ACHN (cell line): ENCODE measurements around the gene SLC5A11.
A peak's percentile ranks its signal among the peaks of the same experiment; 100 is the strongest.
"Not testable (repeated sequence)": the region's sequence is repeated elsewhere in the genome, so short reads cannot be mapped to it uniquely, and the experiment has no call there.

ENCODE experiments used
- DNase-seq: peaks from one replicate; pipeline ENCODE4 v3.0.0-alpha.2; 2015
- in situ Hi-C: cut with HindIII; loops from 2 replicates; pipeline ENCODE4 v1.10.0; 2017; ENCODE audit warnings: low sequenced_read_pairs, low pct_ligation_motif_present, low pct_unique_long_range_greater_than_20kb

SLC5A11 gene

DNA sequence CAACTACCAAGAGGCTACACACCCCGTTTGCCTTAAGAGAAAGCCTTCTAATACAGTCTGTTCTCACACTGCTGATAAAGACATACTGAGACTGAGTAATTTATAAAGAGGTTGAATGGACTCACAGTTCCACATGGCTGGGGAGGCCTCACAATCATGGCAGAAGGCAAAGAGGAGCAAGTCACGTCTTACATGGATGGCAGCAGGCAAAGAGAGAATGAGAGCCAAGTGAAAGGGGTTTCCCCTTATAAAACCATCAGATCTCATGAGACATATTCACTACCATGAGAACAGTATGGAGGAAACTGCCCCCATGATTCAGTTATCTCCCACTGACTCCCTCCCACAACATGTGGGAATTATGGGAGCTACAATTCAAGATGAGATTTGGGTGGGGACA lies 51.8 kb downstream of the SLC5A11 start:
- DNase-seq, in situ Hi-C loops: not testable (repeated sequence)

DNA sequence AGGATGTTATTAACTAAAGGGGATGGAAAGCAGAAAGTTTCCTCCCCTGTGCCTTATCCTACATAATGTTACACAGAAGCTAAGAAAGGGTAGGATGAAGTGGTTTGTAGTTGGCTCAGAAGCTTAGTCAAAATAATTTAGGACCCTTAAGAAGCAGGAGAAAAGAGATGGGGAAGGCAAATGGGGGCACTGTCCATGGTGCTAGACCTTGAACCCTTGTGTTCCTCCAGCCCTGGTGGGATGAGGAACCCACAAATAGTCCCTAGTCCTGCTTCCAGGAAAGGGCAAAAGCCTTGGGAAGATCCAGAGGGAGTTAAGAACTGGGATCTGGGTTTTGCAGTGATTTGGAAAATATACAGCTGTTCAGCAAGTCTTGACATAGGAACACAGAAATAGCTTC lies 54.5 kb downstream of the SLC5A11 start:
- in situ Hi-C loops = no loop called here
- DNase-seq = no peak

DNA sequence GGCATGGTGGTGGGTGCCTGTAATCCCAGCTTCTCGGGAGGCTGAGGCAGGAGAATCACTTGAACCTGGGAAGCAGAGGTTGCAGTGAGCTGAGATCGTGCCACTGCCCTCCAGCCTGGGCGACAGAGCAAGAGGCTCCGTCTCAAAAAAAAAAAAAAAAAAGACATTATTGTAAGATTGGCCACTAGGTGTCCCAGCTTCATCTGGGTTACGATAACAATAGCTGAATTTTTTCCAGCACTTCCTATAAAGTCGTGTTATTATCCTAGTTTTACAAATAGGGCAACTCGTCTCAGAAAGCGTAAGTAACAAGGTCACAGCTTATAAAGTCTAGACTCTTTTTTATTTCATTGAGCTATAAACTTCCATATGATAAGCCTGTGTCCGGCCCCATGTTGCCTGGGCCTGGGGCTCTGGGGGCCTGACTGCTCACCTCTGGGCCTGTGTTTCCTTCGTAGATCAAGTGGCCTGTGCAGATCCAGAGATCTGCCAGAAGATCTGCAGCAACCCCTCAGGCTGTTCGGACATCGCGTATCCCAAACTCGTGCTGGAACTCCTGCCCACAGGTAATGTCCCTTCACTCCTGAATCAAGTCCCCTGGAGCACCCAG lies 60.5 kb downstream of the SLC5A11 start:
- DNase-seq = peak; percentile 46
- in situ Hi-C loops = no loop called here

DNA sequence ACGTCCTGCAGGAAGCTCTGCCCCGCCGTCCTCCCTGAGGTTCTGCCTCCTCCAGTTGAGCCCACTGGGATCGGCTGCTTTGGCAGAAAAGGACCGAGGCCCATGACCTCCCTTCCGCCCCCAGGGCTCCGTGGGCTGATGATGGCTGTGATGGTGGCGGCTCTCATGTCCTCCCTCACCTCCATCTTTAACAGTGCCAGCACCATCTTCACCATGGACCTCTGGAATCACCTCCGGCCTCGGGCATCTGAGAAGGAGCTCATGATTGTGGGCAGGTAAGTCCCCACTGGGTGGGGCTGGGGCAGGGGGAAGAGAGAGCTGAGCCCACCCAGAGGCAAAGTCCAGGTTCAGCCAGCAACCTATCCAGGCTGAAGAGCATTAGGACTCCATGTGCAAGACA lies 61.1 kb downstream of the SLC5A11 start:
- in situ Hi-C loops = no loop called here

DNA sequence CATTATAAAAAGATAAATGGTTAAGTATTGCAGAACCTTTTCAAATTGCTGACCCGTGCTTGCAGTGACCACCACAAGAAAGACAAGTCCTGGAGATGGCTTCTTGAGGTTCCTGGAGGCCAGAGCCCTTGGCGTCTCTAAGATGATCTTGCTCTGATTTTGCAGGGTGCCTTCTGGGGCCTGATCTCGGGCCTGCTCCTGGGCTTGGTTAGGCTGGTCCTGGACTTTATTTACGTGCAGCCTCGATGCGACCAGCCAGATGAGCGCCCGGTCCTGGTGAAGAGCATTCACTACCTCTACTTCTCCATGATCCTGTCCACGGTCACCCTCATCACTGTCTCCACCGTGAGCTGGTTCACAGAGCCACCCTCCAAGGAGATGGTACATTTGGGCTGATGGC lies 63.0 kb downstream of the SLC5A11 start:
- no peak for DNase-seq
- in situ Hi-C loops = no loop called here

More for the DNA sequence above, 61.1 kb downstream of the SLC5A11 start:
- DNase-seq = no peak

DNA sequence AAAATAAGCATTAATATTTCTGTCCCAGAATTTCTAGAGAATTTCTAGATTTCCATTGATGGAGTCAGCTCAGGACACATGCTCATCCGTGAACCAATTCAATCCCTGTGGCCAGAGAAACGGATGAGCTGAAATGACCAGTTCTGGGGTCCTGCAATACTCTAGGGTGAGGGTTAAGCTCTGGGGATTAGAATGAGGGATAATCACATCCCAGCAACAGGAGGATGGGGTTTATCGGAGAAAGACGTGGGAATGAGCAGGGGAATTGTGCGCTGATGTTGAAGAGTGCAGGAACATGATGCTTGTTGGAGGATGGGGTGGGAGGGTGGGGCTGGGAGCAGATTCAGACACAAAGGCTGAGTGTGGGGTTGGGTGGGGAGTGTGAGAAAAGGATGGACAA lies 64.1 kb downstream of the SLC5A11 start:
- DNase-seq = no peak
- in situ Hi-C loops = no loop called here

DNA sequence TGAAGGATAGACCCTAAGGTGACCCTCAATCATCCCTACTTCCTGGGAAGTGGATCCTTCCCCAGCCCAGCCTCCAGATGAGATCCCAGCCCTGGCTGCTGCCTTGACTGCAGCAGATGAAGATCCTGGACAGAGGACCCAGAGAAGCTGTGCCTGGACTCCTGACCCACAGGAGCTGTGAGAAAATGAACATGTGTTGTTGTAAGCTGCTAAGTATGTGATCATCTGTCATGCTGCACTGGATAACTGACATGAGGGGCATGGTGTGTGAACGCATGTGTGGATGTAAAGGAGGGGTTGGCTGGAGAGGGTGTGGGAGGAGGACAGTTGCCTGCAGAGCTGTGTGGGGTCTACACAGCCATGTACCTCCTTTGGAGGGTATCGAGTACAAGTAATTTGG lies 69.3 kb downstream of the SLC5A11 start:
- DNase-seq = no peak
- in situ Hi-C loops = no loop called here

DNA sequence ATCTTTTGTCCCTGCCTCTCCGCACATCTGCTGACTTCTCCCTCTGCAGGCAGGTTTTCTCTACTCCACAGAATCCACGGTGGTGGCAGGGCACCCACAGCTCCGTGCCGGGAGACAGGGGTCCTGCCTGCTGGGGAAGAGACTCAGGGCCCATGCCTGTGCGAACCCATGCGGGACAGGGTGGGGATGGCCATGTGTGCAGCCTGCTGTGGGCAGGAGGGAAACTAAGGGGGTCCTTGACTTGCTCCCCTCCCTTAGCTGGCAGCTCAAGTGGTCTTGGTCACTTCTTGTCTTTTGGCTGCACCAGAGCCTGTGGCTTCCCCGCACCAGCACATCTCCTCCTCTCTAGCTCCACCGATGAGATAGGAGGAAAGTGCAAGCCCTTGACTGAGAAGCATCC lies 69.8 kb downstream of the SLC5A11 start:
- DNase-seq = no peak
- in situ Hi-C loops = no loop called here

DNA sequence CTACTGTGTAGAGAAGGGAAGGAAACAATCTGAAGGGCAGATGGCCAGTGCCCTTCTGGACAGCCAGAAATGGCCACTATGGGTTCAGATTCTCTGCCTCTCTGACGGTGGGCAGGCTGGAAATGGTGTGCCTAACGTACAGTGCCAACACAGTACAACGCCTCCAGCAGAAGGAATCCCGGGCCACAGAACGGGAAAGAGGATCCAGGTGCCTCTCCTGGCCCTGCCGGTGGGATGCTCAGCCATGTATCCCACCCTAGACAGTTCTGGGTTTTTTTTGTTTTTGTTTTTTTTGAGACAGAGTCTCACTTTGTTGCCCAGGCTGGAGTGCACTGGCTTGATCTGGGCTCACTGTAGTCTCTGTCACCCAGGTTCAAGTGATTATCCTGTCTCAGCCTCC lies 71.5 kb downstream of the SLC5A11 start:
- no peak for DNase-seq
- in situ Hi-C loops = no loop called here

DNA sequence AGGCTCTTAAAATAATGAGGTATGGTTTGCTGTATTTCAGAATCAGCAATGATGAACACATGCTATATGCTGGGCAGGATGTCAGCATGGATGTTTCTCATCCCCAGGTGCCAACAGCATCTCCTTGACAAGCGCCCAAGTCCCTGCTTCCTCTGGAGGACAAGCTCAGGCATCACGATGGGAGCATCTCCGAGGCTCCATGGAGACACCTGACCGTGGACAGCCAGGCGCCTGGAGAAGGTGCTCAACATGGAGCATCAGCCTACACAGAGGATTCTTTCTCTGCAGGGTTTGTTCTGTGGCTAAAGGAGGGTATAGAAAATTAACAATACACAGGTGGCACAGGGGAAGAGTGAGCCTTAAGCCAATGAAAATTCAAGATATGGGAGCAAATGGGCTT lies 72.1 kb downstream of the SLC5A11 start:
- DNase-seq = no peak
- in situ Hi-C loops = no loop called here

DNA sequence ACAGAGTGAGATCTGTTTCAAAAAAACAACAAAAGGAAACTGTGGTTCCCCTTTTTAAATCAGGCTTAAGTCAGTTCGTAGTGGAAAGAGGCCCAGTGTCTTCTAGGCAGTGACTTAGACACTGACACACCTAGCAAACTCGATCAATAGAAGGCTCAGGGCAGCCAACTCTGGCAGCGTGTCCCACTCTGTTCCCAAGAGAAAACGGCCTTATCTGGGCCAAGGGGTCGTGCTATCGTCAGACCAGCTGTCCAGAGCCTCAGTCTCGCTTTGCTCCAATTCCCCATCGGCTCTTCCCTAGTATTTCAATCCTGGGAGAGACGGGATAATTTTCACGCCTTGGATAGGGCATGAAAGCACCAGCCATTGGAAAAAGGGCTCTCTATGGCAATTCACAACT lies 72.9 kb downstream of the SLC5A11 start:
- no peak for DNase-seq
- in situ Hi-C loops = no loop called here

DNA sequence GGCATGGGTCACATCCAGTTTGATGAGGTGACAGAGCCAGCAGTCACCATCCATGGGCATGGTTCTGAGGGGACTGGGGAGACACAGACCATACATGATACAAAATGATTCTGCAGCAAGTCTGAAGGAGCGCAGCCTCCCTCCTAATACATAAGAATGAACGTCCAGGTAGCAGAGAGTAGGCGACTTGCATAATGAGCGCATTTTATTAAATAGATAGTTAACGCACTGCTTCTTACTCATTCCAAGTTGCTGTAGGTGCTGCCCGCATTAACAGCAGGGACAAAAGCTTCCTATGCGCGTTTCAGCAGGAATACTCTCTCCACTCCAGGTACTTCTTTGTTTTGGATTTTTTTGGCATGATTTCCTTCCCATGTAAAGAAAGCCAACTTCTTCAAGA lies 73.8 kb downstream of the SLC5A11 start:
- in situ Hi-C loops = no loop called here

DNA sequence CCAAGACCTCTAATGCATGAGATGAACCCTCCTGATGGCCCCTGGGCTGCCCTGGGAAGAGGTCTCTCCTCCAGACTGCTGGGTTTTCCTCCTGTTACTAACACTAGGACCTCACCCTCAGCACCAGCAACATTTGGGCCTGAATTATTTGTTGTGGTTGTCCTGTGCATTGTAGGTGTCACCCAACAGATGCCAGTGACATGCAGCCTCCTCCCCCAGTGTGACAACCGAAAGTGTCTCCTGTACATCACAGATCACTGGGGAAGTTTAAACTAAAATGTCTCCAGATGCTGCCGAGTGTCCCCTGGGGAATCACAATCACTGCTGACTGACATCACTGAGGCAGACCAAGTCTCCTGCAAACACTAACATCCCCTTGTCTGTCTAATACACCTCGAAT lies 74.8 kb downstream of the SLC5A11 start:
- in situ Hi-C loops = no loop called here

More for the DNA sequence above, 73.8 kb downstream of the SLC5A11 start:
- DNase-seq = no peak

DNA sequence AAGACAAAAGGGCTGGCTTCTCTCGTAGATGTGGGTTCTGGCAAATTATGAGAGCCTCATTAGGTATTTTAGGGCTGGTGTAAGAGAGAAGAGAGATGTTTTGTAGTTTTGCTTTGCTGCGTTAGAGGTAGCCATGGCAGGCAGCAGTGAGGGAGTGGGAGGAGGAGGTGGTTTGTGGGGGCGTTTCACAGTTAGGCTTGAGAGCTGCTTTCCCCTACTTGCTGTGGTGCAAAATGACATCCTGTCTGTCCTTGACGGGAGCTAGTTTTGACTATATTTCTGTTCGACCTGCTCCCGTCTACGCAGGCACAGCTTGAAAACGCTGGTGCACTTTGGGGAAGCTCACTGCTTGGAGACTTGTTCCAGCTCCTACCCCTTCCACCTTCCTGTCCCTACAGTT lies 75.5 kb downstream of the SLC5A11 start:
- in situ Hi-C loops = no loop called here
- no peak for DNase-seq

More for the DNA sequence above, 74.8 kb downstream of the SLC5A11 start:
- no peak for DNase-seq

DNA sequence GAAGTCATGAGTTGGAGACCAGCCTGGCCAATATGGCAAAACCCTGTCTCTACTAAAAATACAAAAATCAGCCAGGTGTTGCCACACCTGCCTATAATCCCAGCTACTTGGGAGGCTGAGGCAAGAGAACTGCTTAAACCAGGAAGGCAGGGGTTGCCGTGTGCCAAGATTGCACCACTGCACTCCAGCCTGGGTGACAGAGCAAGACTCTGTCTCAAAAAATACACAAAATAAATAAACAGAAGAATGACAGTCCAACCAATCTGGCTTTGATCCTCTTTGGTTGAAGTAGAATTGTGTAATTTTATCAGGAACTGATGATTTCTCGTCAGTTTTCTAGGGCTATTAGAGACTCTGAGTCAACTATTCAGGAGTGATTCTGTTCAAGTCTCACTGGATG lies 79.4 kb downstream of the SLC5A11 start:
- in situ Hi-C loops = no loop called here
- DNase-seq = no peak

DNA sequence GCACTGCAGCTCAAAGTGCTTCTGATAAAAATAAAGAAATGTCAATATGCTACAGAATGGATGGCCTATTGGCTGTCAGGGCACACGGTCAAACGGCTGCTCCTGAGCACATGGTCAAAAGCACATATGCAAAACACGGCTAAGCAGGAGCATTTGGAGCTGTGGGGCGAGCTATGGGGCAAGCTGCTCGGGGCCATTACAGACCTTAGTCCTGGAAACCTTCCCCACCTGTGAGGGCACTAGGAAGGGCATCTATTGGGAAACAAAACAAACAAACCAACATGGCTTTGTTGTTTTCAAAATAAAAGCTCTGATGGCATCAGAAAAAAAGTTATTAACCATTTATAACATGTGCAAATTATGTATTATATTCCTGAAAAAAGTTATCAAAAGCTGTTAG lies 83.6 kb downstream of the SLC5A11 start:
- DNase-seq = no peak
- in situ Hi-C loops = no loop called here

DNA sequence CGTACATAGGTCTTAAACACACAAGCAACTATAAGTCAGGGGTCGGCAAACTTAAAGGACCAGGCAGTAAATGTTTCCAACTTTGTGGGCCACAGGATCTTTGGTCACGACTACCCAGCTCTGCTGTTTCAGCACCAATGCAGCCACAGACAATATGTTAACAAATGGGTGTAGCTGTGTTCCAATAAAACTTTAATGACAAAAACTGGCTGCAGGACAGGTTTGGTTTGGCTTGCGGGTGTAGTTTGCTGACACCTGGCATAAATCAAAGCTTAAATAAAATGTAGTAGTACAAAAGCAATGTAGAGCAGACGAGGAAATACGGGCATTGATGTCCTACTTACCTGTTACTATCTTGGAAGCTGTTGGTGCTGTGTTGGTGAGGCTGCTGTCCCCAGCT lies 84.7 kb downstream of the SLC5A11 start:
- in situ Hi-C loops = no loop called here
- DNase-seq = no peak

DNA sequence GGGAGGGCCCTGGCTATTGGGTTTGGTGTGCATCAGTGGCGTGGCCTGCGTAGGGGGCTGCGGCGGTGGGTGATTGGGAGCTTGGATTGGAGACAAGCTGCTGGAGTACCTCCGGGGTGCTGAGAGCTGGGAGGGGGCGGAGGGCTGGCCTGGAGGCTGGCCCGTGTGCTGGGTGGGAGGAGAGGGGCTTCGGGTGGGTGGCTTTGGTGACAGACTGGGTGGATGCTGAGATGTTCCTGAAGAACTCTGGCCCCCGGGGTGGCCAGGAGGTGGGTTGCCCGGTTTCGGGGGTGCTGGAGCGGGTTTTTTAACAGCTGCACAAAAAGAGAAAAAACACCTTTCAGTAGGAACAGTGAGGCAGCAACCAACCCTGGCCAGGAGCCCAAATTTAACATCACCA lies 85.3 kb downstream of the SLC5A11 start:
- DNase-seq = no peak
- in situ Hi-C loops = no loop called here

DNA sequence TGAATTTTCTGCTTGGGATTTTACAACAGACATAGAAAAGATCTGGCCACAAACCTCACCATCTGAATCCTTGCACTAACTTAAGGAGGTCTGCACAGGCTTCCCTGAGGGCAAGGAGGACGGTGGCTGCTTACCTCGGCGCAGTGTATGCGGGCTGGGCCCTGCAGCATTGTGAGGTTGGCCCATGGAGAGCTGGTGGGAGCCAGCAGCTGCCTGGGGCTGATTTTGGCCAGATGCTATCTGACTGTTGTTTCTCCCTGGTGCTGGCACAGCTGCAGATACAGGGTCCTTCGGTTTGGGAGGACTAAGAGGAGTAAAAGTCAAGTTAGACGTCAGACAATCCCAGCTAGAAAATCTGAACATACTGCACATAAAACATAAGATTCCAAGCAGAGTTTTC lies 89.6 kb downstream of the SLC5A11 start:
- no peak for DNase-seq
- in situ Hi-C loops = no loop called here

DNA sequence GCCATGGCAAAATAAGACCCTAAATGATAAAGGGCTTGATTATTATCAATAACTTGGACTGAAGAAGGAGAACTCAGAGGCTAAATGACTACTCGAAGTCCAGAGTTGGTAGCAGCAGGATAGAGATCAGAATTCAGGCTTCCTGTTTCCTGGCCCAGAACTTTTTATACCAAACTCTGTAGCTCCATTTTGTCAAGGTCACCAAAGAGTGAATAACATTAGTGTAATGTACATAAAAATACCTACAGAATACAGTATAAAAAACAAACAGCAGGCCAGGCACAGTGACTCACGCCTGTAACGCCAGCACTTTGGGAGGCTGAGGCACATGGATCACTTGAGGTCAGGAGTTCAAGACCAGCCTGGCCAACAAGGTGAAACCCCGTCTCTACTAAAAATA lies 90.4 kb downstream of the SLC5A11 start:
- in situ Hi-C loops = no loop called here
- DNase-seq = no peak

DNA sequence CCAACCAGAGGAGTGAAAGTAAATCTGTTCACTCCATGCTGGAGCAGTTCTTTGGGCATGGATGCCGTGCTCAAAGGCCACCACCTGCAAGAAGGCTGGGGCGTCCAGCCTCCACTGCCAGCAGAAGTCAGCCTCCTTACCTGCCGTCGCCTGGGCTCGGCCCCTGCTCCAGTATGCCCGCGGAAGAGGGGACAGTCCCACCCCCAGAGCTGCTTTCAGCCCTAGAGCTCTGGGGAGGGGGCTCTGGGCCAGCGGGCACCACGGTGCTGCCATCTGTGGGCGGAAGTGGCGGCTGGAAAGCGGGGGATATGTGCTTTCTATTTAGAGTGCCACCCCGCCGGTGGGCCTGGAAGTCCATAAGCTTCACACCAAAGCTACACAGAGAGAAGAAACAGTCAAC lies 93.5 kb downstream of the SLC5A11 start:
- in situ Hi-C loops = no loop called here
- no peak for DNase-seq
